ENCODE measurements around the gene SPRR2A.
"Not testable (repeated sequence)": the region's sequence is repeated elsewhere in the genome, so short reads cannot be mapped to it uniquely, and the experiment has no call there.

The SPRR2A gene

DNA sequence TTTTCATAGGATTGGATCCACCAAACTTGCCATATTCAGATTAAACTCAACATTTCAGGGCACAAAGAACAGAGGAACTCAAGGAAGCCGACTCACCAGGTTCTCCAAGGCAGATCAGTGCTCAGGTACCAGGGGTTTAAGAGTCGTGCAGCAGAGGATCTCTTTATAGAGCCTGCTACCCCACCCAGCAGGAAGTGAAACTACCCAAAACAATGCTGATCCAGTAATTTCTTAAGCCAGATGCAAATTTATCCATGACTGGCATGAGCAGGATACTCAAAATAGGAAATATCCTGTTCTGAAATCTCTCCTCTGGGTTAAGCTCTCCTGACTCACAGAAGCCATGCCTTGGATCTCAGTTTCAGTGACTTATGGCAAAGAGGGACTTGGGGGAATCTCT lies at the start of gene SPRR2A:
SPRR2A (minus strand) TSS at position 138 of the 400 bp plus-strand sequence. CDS start 777 bp downstream, outside the sequence.
- DNase-seq (ENCODE audit: low read depth in 2 of 2), result no peak

DNA sequence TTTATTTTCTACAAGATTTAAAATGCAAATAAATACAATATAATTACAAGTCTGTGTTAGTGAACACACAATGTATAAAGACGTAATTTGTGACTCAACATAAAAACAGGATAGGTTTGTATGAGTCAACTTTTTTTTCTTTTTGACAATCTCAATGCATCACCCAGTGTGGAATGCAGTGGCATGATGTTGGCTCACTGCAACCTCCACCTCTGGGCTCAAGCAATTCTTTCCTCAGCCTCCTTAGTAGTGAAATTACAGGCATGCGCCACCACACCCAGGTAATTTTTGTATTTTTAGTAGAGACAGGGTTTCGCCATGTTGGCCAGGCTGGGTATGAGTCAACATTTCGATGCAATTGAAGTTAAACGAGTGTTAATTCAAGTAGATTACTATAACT lies 42.9 kb upstream of the SPRR2A start:
- DNase-seq (ENCODE audit: low read depth in 2 of 2), result no peak

DNA sequence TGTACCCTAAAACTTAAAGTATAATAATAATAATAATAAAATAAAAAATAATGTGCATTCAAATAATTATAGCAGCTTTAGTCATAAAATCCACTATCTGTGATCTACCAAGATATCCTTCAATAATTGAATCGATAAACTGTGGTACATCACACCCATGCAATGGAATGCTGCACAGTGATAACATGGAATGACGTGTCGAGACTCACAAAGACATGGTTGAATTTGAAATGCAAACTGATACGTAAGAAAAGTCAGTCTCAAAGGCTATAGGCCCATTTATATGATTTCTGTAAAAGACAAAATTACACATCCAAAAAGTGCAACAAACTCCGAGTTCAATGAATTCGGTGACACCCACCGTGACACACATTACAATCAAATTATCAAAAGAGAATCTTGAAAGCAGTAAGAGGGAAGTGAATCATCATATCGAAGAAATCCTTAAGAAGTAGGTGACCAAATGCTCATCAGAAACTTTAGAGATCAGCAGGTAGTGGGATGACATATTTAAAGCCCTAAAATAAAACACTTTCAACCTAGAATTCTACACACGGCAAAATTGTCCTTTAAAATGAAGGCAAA lies 42.2 kb upstream of the SPRR2A start:
- DNase-seq (ENCODE audit: low read depth in 2 of 2), result no peak

DNA sequence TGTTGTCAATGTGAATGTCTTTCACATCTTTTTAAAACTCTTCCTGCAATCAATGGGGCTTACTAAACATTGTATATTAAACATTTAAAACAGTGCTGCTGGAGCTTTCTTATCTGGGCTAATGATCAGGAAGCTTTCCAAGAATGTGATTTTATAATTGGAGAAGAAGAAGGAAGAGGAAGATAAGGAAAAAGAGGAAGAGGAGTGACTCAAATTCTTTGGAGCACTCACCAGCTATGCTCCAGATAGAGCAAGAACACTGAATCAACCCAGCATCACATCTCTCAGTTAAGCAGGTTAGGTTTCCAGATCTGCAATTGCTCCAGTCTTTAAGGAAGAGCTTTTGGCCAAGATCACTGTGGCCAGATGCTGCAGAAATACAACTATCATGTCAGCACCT lies 38.5 kb upstream of the SPRR2A start:
- no peak for DNase-seq (ENCODE audit: low read depth in 2 of 2)

DNA sequence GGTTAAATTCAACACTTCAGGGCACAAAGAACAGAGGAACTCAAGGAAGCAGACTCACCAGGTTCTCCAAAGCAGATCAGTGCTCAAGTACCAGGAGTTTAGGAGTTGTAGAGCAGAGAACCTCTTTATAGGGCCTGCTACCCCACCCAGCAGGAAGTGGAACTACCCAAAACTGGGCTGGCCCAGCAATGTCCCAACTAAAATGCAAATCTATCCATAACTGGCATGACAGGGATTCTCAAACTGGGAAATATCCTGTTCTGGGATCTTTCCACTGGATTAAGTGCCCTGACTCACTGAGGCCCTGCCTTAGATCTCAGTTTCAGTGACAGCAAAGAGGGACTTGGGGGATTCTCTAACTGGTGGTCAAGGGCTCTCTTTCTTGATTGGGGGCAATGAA lies 37.1 kb upstream of the SPRR2A start, which contains the start of gene SPRR2E:
SPRR2E (minus strand) TSS at position 101 of the 400 bp plus-strand sequence. CDS start 775 bp downstream, outside the sequence.
- DNase-seq (ENCODE audit: low read depth in 2 of 2), result no peak

DNA sequence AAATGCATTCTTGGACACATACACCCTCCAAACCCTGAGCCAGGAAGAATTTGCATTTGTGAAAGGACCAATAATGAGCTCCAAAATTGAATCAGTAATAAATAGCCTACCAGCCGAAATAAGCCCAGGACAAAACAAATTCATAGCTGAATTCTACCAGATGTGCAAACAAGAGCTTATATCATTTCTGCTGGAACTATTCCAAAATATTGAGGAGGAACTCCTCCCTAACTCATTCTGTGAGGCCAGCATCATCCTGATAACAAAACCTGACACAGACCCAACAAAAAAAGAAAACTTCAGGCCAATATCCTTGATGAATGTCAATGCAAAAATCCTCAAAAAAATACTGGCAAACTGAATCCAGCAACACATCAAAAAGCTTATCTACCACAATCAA lies 30.3 kb upstream of the SPRR2A start:
- no peak for DNase-seq (ENCODE audit: low read depth in 2 of 2)

DNA sequence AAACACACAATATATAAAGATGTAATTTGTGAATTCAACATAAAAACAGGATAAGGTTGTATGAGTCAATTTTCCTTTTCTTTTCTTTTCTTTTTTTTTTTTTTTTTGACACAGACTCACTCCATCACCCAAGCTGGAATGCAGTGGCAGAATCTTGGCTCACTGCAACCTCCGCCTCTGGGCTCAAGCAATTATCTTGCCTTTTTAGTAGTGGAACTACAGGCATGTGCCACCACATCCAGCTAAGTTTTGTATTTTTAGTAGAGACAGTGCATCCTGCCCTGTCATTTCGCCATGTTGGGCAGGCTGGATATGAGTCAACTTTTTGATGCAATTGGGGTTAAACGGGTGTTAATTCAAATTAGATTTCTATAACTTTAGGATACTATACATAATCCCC lies 24.4 kb upstream of the SPRR2A start:
- no peak for DNase-seq (ENCODE audit: low read depth in 2 of 2)

DNA sequence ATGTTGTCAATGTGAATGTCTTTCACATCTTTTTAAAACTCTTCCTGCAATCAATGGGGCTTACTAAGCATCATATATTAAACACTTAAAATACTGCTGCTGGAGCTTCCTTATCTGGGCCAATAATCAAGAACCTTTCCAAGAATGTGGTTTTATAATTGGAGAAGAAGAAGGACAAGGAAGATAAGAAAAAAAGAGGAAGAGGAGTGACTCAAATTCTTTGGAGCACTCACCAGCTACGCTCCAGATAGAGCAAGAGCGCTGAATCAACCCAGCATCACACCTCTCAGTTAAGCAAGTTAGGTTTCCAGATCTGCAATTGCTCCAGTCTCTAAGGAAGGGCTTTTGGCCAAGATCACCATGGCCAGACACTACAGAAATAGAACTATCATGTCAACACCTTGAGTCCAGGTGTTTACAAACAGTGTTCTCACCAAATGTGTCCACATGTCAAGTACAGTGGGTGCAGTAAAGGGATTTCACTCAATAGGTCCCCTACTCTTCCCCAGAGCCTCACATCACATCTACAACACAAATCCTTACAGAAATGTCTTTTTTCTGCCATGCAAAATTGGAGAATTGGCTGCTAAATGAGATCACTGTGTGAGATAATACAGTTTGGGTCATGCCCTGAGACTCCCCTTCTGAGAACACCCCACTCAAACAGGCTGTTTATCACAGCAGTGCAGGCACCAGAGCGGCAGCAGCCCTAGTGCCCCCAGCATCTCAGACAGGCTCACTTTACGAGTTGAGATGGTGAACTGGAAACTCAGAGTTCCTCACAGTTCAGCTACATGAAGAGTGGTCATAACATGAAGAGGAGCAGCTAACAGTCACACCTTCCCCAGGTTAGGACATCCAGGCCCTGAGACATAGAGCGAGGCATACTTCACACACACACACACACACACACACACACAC lies 15.8 kb upstream of the SPRR2A start:
- no peak for DNase-seq (ENCODE audit: low read depth in 2 of 2)

DNA sequence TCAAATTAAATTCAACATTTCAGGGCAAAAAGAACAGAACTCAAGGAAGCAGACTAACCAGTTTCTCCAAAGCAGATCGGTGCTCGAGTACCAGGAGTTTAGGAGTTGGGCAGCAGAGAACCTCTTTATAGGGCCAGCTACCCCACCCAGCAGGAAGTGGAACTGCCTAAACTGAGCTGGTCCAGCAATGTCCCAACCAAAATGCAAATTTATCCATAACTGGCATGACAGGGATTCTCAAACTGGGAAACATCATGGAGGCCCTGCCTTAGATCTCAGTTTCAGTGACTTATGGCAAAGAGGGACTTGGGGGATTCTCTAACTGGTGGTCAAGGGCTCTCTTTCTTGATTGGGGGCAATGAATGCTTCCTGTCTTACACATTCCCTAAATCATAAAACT lies 14.2 kb upstream of the SPRR2A start, which contains the start of gene SPRR2B:
SPRR2B (minus strand) TSS at position 101 of the 400 bp plus-strand sequence. CDS start 772 bp downstream, outside the sequence.
- DNase-seq (ENCODE audit: low read depth in 2 of 2), result no peak

DNA sequence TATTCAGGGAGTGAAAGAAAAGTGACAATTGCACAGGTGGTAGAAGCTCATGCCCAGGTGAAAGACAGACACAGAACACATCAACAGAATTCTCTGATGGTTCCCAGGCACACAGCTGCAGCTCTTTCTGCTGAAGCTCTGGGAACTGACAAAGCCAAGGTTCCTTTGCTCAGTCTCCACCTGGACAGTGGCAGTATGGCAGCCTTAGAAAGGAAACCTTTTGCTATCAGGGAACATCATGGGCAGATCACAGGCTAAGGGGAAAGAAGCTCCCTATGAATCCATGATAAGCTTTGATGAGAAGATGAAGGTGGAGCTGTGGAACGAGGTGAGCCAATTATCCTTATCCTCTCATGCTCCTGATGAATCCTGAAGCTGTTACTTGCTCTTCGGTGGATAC lies 12.9 kb upstream of the SPRR2A start:
- DNase-seq (ENCODE audit: low read depth in 2 of 2), result no peak

DNA sequence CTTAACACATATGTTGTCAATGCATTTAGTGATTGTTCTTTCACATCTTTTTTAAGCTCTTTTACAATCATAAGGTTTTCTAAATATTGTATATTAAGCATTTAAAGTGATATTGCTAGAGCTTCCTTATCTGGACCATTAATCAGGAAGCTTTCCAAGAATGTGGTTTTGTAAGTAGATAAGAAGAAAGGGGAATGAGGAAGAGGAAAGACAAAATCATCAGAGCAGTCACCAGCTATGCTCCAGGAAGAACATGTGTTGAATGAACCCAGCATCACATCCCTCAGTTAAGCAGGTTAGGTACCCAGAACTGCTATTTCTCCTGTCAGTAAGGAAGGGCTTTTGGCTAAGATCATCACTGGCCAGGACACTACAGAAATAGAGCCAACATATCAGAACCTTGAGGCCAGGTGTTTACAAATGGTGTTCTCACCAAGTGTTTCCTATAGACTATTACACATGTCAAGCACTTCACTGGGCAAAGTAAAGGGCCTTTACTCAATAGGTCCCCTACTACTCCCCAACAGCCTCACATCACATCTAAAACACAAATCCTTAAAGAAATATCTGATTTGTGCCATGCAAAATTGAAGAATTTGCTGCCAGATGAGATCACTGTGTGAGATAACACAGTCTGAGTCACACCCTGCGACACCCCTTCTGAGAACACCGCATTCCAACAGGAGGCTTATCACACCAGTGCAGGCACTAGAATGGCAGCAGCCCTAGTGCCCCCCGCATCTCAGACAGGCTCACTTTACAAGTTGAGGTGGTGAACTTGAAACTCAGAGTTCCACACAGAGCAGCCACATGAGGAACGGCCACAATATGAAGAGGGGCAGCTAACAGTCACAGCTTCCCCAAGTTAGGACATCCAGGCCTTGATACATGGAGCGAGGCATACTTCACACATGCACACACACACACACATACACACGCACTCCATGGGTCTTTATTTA lies 1.8 kb upstream of the SPRR2A start:
- no peak for DNase-seq (ENCODE audit: low read depth in 2 of 2)

DNA sequence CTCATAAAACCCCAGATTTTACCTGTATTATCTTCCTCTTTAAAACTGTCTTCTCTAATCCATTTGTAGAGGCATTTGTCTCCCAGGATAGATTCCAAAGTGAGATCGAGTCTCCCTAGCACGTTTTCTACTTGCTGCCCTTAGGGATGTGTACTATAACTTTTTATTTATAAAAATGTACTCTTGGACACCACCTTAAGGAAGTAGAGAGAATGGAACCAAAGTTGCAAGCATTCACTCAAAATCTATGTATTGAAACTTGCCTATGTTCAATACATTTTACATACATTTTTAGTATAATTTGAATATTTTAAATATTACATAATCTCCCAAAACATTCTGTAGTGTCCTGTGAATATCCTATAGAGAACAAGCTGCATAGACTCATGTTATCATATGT lies 842 bp upstream of the SPRR2A start:
- DNase-seq (ENCODE audit: low read depth in 2 of 2), result no peak

DNA sequence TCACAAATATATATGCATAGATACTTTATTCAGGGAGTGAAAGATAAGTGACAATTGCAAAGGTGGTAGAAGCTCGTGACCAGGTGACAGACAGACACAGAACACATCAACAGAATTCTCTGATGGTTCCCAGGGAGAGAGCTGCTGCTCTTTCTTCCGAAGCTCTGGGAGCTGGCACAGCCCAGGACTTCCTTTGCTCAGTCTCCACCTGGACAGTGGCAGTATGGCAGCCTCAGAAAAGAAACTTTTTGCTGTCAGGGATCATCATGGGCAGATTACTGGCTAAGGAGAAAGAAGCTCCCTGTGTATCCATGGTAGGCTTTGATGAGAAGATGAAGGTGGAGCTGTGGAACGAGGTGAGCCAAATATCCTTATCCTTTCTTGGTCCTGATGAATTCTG lies 1.2 kb downstream of the SPRR2A start:
- not testable (repeated sequence) for DNase-seq (ENCODE audit: low read depth in 2 of 2)

DNA sequence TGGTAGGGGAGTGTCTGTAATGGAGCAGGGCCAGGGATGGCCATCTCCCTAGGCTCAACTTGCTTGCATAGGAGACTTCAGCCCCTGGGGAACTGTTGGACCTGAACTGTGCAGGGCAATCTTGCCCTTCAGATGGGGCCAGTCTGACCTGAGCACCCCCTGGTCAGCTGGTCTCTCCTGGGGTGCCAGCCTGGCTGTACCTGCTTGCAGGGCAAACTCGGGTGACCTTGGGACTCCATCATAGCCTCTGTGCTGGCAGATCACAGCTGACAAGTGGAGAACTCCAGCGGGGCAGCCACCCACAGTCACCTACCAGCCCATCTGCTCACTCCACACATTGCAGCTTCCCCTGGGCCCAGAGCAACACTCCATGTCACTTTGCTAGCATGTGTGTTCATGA lies 8.1 kb downstream of the SPRR2A start:
- DNase-seq (ENCODE audit: low read depth in 2 of 2), result no peak

DNA sequence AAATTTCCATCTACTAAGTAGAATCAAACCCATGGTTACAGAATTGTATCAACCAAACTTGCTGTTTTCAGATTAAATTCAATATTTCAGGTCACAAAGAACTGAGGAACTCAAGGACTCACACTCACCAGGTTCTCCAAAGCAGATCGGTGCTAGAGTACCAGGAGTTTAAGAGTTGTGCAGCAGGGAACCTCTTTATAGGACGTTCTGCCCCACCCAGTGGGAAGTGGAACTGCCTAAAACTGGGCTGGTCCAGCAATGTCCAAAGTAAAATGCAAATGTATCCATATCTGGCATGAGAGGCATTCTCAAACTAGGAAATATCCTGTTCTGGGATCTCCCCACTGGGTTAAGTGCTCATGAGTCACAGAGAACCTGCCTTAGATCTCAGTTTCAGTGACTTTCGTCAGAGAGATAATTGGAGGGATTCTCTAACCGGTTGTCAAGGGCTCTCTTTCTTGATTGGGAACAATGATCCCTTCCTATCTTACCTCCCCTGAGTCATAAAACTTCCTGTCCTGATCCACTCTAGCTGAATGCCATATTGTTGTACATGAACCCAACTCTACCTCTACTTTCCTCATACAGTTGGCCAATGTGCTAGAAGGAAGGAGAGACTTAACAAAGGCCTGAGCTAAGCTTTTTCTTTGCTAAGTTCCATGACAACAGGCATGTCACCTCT lies 16.2 kb downstream of the SPRR2A start, which contains the start of gene SPRR2D:
SPRR2D (minus strand) TSS at position 171 of the 682 bp plus-strand sequence. CDS start 774 bp downstream, outside the sequence.
- DNase-seq (ENCODE audit: low read depth in 2 of 2), result no peak

DNA sequence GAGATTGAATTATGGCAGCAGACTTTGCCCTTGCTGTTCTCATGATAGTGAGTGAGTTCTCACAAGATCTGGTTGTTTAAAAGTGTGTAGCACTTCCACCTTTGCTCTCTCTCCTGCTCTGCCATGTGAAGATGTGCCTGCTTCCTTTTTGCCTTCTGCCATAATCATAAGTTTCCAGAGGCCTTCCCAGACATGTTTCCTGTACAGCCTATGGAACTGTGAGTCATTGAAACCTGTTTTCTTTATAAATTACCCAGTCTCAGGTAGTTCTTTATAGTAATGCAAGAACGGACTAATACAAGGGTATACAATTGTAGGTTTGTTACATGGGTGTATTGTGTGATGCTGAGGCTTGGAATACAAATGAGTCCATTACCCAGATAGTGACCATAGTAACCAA lies 22.1 kb downstream of the SPRR2A start:
- no peak for DNase-seq (ENCODE audit: low read depth in 2 of 2)

DNA sequence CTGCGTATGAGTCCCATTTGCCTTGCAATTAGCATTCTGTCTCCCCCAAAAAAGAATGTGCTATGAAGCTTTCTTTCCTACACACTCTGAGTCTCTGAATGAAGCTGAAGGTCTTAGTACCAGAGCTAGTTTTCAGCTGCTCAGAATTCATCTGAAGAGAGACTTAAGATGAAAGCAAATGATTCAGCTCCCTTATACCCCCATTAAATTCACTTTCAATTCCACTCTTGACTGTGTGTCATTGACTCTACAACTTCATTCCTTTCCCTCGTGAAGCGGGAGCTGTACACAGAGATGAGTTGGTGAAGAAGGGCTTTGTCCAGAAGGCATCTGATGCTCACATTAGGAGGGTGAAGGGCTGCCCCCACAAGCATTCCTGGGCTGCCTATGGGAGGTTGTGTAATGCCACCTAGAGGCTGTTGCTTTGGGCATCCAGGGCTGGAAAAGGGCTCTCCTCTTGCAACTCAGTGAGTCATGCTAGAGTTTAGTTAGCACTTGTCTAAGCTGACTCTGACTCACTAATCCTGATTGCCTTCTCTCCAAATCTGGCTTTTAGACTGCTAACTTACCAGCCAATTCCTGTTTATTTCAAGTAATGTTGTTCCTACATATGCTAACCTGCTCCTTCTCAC lies 24.5 kb downstream of the SPRR2A start:
- no peak for DNase-seq (ENCODE audit: low read depth in 2 of 2)

DNA sequence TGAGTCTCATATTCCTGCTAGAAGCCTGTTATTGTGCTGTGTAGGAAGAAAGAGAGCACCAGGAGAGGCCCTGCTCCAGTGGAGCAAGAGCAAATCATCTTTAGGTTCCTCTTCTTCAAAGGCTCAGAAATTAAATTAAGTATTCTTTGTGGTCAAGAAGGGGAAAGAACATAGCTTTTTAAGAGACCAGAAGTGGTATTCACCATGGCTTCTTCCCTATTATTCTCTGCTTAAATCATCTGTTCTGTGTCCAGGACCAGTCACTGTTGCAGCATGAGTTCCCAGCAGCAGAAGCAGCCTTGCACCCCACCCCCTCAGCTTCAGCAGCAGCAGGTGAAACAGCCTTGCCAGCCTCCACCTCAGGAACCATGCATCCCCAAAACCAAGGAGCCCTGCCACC lies 25.2 kb downstream of the SPRR2A start:
- no peak for DNase-seq (ENCODE audit: low read depth in 2 of 2)

DNA sequence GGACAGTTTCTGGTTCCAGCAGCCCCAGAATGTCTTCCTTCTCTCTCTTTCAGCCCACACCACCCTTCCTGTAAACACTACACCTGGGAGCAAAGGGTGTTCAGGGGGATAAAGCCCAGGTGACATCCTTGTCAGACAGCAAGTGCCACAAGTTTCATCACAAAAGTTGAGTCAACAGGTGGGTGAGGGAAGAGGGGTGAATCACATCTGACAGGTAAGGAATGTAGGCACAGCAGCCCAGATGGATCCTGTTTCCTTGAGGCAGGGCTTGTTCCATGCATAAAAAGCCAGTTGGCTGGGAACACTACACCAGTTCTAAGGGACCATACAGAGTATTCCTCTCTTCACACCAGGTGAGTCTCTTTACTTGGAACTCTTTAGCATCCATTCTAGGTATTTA lies 26.4 kb downstream of the SPRR2A start, which contains the start of gene SPRR1B:
SPRR1B (plus strand) TSS at position 309 of the 400 bp plus-strand sequence. CDS start 1,143 bp downstream, outside the sequence.
- no peak for DNase-seq (ENCODE audit: low read depth in 2 of 2)

DNA sequence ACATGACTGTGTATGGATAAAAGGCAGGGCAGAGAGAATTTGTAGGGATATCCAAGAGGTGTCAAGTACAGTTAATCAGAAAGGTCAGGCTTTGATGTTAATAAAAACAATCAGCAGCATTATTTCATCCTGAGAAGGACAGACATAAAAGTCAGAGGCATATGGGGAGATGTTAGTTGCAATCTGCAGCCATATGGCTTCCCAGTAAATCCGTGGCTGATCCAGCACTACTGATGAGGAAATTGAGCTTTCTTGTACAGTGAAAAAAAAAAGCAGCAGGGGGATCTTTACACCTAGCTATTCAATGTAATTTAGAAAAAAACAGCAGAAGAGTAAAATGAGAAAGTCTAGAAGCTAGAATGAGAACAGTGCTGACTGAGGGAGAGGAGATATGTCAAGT lies 28.5 kb downstream of the SPRR2A start:
- no peak for DNase-seq (ENCODE audit: low read depth in 2 of 2)

All from fibroblast of skin of left biceps (primary cell).